ENCODE results near the gene ZSWIM2. TPM values are rescaled to one million over a fixed set of nuclear protein-coding genes. Genes with fewer than 3 reads are reported as not detected.

ZSWIM2 gene
- total RNA-seq, 5 donors from 2014 or later (not counting 1 experiment from before 2014, with no cell fraction given): not detected

- H3K4me3 Mint-ChIP-seq: no peak overlapping the region
- POLR2A ChIA-PET: no interaction called here
- no peak overlapping the region for H3K27ac ChIP-seq (ENCODE audit: low read length)
- H3K4me1 ChIP-seq (ENCODE audit: control insufficient read depth in 1 of 2, extremely low read depth in 1 of 2, insufficient read depth in 2 of 2, low read length in 2 of 2): peaks cover 0 to 5% of the 10 kb centered on the region in 2 experiments
- H3K4me1 Mint-ChIP-seq: peaks cover 8 to 10% (median 8%) of the 10 kb centered on the region in 3 donors
- no peak for DNase-seq
- no peaks in the 10 kb centered on the region for H3K36me3 ChIP-seq (ENCODE audit: control insufficient read depth in 2 of 2, extremely low read depth in 1 of 2, insufficient read depth in 1 of 2, low read length in 1 of 2)
- H3K27ac Mint-ChIP-seq: no peak overlapping the region
- no peaks in the 10 kb centered on the region for H3K36me3 Mint-ChIP-seq
- peaks cover 0 to 5% of the 10 kb centered on the region in 2 experiments for H3K27me3 ChIP-seq (replicated peaks in 1 of 2; ENCODE audit: control insufficient read depth in 2 of 2, extremely low read depth in 1 of 2, insufficient read depth in 2 of 2, low read length in 1 of 2)
- no peak for ATAC-seq (replicated peaks in 1 of 4)
- peaks cover 0 to 9% (median 5%) of the 10 kb centered on the region in 3 donors for H3K9me3 Mint-ChIP-seq
- H3K27me3 Mint-ChIP-seq: peaks cover 10 to 17% of the 10 kb centered on the region in 2 donors
- CTCF ChIA-PET: interaction anchor here in 1 of 2 donors (0.5 kb wide), 1 partner anchor 923 kb away, joined by 3 read pairs; no protein-coding TSS in a partner anchor
- no peak overlapping the region for H3K4me3 ChIP-seq (ENCODE audit: control insufficient read depth in 1 of 2, extremely low read depth in 1 of 2, low read length in 1 of 2)
- H3K9me3 ChIP-seq: no peaks in the 10 kb centered on the region
Measured at GRCh38 chr2:186853951-186854350, 5.0 kb upstream of the ZSWIM2 start.

GRCh38 chr2:186852508-186852907 lies 3.5 kb upstream of the ZSWIM2 start:
- H3K27me3 ChIP-seq (replicated peaks in 1 of 2; ENCODE audit: control insufficient read depth in 2 of 2, extremely low read depth in 1 of 2, insufficient read depth in 2 of 2, low read length in 1 of 2): peaks cover 0 to 9% of the 10 kb centered on the region in 2 experiments
- ATAC-seq (replicated peaks in 1 of 4) (no peak), DNase-seq (no peak)
- Mint-ChIP-seq H3K4me3 (no peak overlapping the region), H3K27ac (no peak overlapping the region), H3K9me3 (peaks cover 0 to 9% (median 5%) of the 10 kb centered on the region in 3 donors), H3K27me3 (peaks cover 12 to 20% of the 10 kb centered on the region in 2 donors), H3K36me3 (no peaks in the 10 kb centered on the region), H3K4me1 (peaks cover 8 to 13% (median 13%) of the 10 kb centered on the region in 3 donors)
- H3K4me1 ChIP-seq (ENCODE audit: control insufficient read depth in 1 of 2, extremely low read depth in 1 of 2, insufficient read depth in 2 of 2, low read length in 2 of 2): peaks cover 0 to 9% of the 10 kb centered on the region in 2 experiments
- H3K36me3 ChIP-seq (ENCODE audit: control insufficient read depth in 2 of 2, extremely low read depth in 1 of 2, insufficient read depth in 1 of 2, low read length in 1 of 2): no peaks in the 10 kb centered on the region
- no peaks in the 10 kb centered on the region for H3K9me3 ChIP-seq
- H3K27ac ChIP-seq (ENCODE audit: low read length): no peak overlapping the region
- 83% methylated on average over 1 of the region's 5 CpGs for WGBS (ENCODE audit: insufficient coverage)
- no peak overlapping the region for H3K4me3 ChIP-seq (ENCODE audit: control insufficient read depth in 1 of 2, extremely low read depth in 1 of 2, low read length in 1 of 2)
- ChIA-PET POLR2A (no interaction called here), CTCF (no interaction called here)

- ChIA-PET POLR2A (no interaction called here), CTCF (no interaction called here)
- no peak overlapping the region for H3K27ac Mint-ChIP-seq
- no peak overlapping the region for H3K4me3 Mint-ChIP-seq
- WGBS (ENCODE audit: insufficient coverage): no CpG with 5 or more reads among the region's 3 CpGs
- DNase-seq (no peak), ATAC-seq (replicated peaks in 1 of 4) (no peak)
- no peaks in the 10 kb centered on the region for H3K9me3 Mint-ChIP-seq
- H3K27me3 ChIP-seq (replicated peaks in 1 of 2; ENCODE audit: control insufficient read depth in 2 of 2, extremely low read depth in 1 of 2, insufficient read depth in 2 of 2, low read length in 1 of 2): no peaks in the 10 kb centered on the region
- no peak overlapping the region for H3K4me3 ChIP-seq (ENCODE audit: control insufficient read depth in 1 of 2, extremely low read depth in 1 of 2, low read length in 1 of 2)
- H3K36me3 ChIP-seq (ENCODE audit: control insufficient read depth in 2 of 2, extremely low read depth in 1 of 2, insufficient read depth in 1 of 2, low read length in 1 of 2): no peaks in the 10 kb centered on the region
- H3K9me3 ChIP-seq: no peaks in the 10 kb centered on the region
- H3K27ac ChIP-seq (ENCODE audit: low read length): no peak overlapping the region
- no peaks in the 10 kb centered on the region for H3K4me1 Mint-ChIP-seq
- H3K27me3 Mint-ChIP-seq: peaks cover 3 to 5% of the 10 kb centered on the region in 2 donors
- H3K36me3 Mint-ChIP-seq: no peaks in the 10 kb centered on the region
- H3K4me1 ChIP-seq (ENCODE audit: control insufficient read depth in 1 of 2, extremely low read depth in 1 of 2, insufficient read depth in 2 of 2, low read length in 2 of 2): no peaks in the 10 kb centered on the region
Measured at GRCh38 chr2:186842373-186842772, 6.6 kb downstream of the ZSWIM2 start.

- Histone ChIP-seq H3K27ac (ENCODE audit: low read length) (no peak overlapping the region), H3K36me3 (ENCODE audit: control insufficient read depth in 2 of 2, extremely low read depth in 1 of 2, insufficient read depth in 1 of 2, low read length in 1 of 2) (no peaks in the 10 kb centered on the region), H3K4me3 (ENCODE audit: control insufficient read depth in 1 of 2, extremely low read depth in 1 of 2, low read length in 1 of 2) (no peak overlapping the region), H3K27me3 (replicated peaks in 1 of 2; ENCODE audit: control insufficient read depth in 2 of 2, extremely low read depth in 1 of 2, insufficient read depth in 2 of 2, low read length in 1 of 2) (no peaks in the 10 kb centered on the region), H3K4me1 (ENCODE audit: control insufficient read depth in 1 of 2, extremely low read depth in 1 of 2, insufficient read depth in 2 of 2, low read length in 2 of 2) (no peaks in the 10 kb centered on the region), H3K9me3 (no peaks in the 10 kb centered on the region)
- no peak for ATAC-seq (replicated peaks in 1 of 4)
- H3K4me1 Mint-ChIP-seq: no peaks in the 10 kb centered on the region
- no peak for DNase-seq
- no CpG with 5 or more reads among the region's 3 CpGs for WGBS (ENCODE audit: insufficient coverage)
- H3K27me3 Mint-ChIP-seq: peaks cover 3 to 5% of the 10 kb centered on the region in 2 donors
- H3K36me3 Mint-ChIP-seq: no peaks in the 10 kb centered on the region
- CTCF ChIA-PET: no interaction called here
- POLR2A ChIA-PET: no interaction called here
- H3K4me3 Mint-ChIP-seq: no peak overlapping the region
- H3K9me3 Mint-ChIP-seq: no peaks in the 10 kb centered on the region
- no peak overlapping the region for H3K27ac Mint-ChIP-seq
Measured at GRCh38 chr2:186841940-186842339, 7.0 kb downstream of the ZSWIM2 start.

- H3K27me3 Mint-ChIP-seq: peaks cover 2 to 7% of the 10 kb centered on the region in 2 donors
- H3K27ac Mint-ChIP-seq: no peak overlapping the region
- no peaks in the 10 kb centered on the region for H3K36me3 Mint-ChIP-seq
- no peak for ATAC-seq (replicated peaks in 1 of 4)
- H3K4me1 Mint-ChIP-seq: no peaks in the 10 kb centered on the region
- DNase-seq: no peak
- WGBS (ENCODE audit: insufficient coverage): 50% methylated on average over 1 of the region's 1 CpG
- no peaks in the 10 kb centered on the region for H3K27me3 ChIP-seq (replicated peaks in 1 of 2; ENCODE audit: control insufficient read depth in 2 of 2, extremely low read depth in 1 of 2, insufficient read depth in 2 of 2, low read length in 1 of 2)
- ChIA-PET CTCF (no interaction called here), POLR2A (no interaction called here)
- H3K9me3 ChIP-seq: no peaks in the 10 kb centered on the region
- H3K27ac ChIP-seq (ENCODE audit: low read length): no peak overlapping the region
- H3K9me3 Mint-ChIP-seq: peaks cover 0 to 9% (median 0%) of the 10 kb centered on the region in 3 donors
- H3K36me3 ChIP-seq (ENCODE audit: control insufficient read depth in 2 of 2, extremely low read depth in 1 of 2, insufficient read depth in 1 of 2, low read length in 1 of 2): no peaks in the 10 kb centered on the region
- no peak overlapping the region for H3K4me3 Mint-ChIP-seq
- H3K4me1 ChIP-seq (ENCODE audit: control insufficient read depth in 1 of 2, extremely low read depth in 1 of 2, insufficient read depth in 2 of 2, low read length in 2 of 2): no peaks in the 10 kb centered on the region
- no peak overlapping the region for H3K4me3 ChIP-seq (ENCODE audit: control insufficient read depth in 1 of 2, extremely low read depth in 1 of 2, low read length in 1 of 2)
Measured at GRCh38 chr2:186835628-186836027, 13.3 kb downstream of the ZSWIM2 start.

- Mint-ChIP-seq H3K27ac (no peak overlapping the region), H3K4me1 (no peaks in the 10 kb centered on the region), H3K36me3 (no peaks in the 10 kb centered on the region), H3K9me3 (peaks cover 0 to 6% (median 0%) of the 10 kb centered on the region in 3 donors), H3K4me3 (no peak overlapping the region), H3K27me3 (no peaks in the 10 kb centered on the region)
- ChIA-PET POLR2A (no interaction called here), CTCF (no interaction called here)
- Histone ChIP-seq H3K27ac (ENCODE audit: low read length) (no peak overlapping the region), H3K4me1 (ENCODE audit: control insufficient read depth in 1 of 2, extremely low read depth in 1 of 2, insufficient read depth in 2 of 2, low read length in 2 of 2) (no peaks in the 10 kb centered on the region), H3K4me3 (ENCODE audit: control insufficient read depth in 1 of 2, extremely low read depth in 1 of 2, low read length in 1 of 2) (no peak overlapping the region), H3K9me3 (no peaks in the 10 kb centered on the region), H3K36me3 (ENCODE audit: control insufficient read depth in 2 of 2, extremely low read depth in 1 of 2, insufficient read depth in 1 of 2, low read length in 1 of 2) (no peaks in the 10 kb centered on the region), H3K27me3 (replicated peaks in 1 of 2; ENCODE audit: control insufficient read depth in 2 of 2, extremely low read depth in 1 of 2, insufficient read depth in 2 of 2, low read length in 1 of 2) (no peaks in the 10 kb centered on the region)
- DNase-seq (no peak), ATAC-seq (replicated peaks in 1 of 4) (no peak)
- WGBS (ENCODE audit: insufficient coverage): no CpG with 5 or more reads among the region's 2 CpGs
Measured at GRCh38 chr2:186827862-186828492, 21.0 kb downstream of the ZSWIM2 start.

- CTCF ChIA-PET: no interaction called here
- no peak overlapping the region for H3K27ac Mint-ChIP-seq
- Histone ChIP-seq H3K4me3 (ENCODE audit: control insufficient read depth in 1 of 2, extremely low read depth in 1 of 2, low read length in 1 of 2) (no peak overlapping the region), H3K4me1 (ENCODE audit: control insufficient read depth in 1 of 2, extremely low read depth in 1 of 2, insufficient read depth in 2 of 2, low read length in 2 of 2) (no peaks in the 10 kb centered on the region), H3K27ac (ENCODE audit: low read length) (no peak overlapping the region), H3K27me3 (replicated peaks in 1 of 2; ENCODE audit: control insufficient read depth in 2 of 2, extremely low read depth in 1 of 2, insufficient read depth in 2 of 2, low read length in 1 of 2) (no peaks in the 10 kb centered on the region), H3K9me3 (no peaks in the 10 kb centered on the region), H3K36me3 (ENCODE audit: control insufficient read depth in 2 of 2, extremely low read depth in 1 of 2, insufficient read depth in 1 of 2, low read length in 1 of 2) (no peaks in the 10 kb centered on the region)
- H3K4me1 Mint-ChIP-seq: no peaks in the 10 kb centered on the region
- H3K36me3 Mint-ChIP-seq: no peaks in the 10 kb centered on the region
- DNase-seq: no peak
- POLR2A ChIA-PET: no interaction called here
- H3K27me3 Mint-ChIP-seq: no peaks in the 10 kb centered on the region
- WGBS (ENCODE audit: insufficient coverage): no CpG with 5 or more reads among the region's 2 CpGs
- H3K9me3 Mint-ChIP-seq: peaks cover 0 to 6% (median 0%) of the 10 kb centered on the region in 3 donors
- H3K4me3 Mint-ChIP-seq: no peak overlapping the region
- no peak for ATAC-seq (replicated peaks in 1 of 4)
Measured at GRCh38 chr2:186827411-186827810, 21.6 kb downstream of the ZSWIM2 start.
